Measurements from ENCODE around the gene PSMB8.

The PSMB8 gene

GRCh38 chr6:32857156-32857891, 13.5 kb upstream of the PSMB8 start:
- DNase-seq (ENCODE audit: extremely low read depth in 1 of 2, low read depth in 1 of 2), result no peak

DNA sequence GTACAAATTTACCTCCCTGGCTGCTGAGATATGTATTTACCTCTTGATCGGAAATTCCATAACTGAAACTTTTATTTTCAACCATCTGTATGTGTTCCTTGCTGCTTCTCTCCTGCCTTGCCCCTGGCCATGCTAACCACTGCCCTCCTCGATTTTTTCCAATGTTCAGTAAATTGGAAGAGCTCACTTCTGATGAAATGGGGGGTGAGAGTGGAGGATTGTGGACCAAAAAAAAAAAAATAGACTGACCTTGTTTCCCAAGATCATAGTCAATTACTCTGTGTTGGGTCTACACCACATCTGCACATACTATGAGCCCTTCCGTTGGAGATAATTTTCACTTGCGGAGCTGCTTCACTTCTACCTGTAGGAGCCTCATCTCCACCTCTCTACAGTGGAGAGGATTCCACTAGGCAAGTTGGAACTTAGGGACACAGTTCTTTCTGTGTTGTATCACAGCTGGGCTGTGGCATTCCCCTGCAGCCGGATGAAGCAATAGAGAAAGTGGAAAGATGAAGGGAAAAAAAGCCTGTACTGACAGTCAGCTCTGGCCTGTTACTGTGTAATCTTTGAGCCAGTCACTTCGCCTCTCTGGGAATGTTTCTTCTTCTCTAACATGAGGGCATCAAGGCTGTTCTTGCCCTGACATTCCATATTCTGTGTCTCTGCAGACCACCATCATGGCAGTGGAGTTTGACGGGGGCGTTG, 11.8 kb upstream of the PSMB8 start:
- no peak for DNase-seq (ENCODE audit: extremely low read depth in 1 of 2, low read depth in 1 of 2)

GRCh38 chr6:32854376-32855178, 10.7 kb upstream of the PSMB8 start:
- peak in 1 of 2 donors; percentile 47 for DNase-seq (ENCODE audit: extremely low read depth in 1 of 2, low read depth in 1 of 2)

DNA sequence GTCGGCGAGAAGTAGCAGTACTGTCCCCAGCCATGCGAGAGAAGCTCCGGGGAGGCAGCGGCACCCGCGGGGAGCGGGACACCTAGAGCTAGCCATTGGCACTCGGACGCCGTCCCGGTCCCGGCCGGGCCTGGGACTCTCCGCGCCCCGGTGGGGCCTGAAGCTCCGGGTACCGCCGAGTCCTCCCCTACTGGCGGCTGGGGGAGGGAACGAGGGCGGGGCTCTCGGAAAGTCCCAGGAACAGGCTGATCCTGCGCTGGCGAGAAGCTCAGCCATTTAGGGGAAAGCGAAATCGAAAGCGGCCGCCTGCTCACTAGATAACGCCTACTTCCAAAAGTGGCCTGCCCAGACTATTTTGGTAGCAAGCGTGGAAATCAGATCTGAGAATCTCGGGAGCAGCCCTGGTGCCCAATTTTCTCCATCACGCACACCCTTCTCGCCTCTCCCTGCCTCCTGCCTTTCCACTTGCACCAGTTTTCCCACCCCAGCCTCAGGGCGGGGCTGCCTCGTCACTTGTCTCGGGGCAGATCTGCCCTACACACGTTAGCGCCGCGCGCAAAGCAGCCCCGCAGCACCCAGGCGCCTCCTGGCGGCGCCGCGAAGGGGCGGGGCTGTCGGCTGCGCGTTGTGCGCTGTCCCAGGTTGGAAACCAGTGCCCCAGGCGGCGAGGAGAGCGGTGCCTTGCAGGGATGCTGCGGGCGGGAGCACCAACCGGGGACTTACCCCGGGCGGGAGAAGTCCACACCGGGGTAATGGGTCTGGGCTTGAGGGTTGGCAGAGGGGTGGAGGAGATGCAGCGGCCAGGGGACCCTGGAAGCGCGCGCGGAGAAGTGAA, 9.9 kb upstream of the PSMB8 start, which contains the start of the genes PSMB9 and TAP1:
Gene PSMB9, plus strand, starts transcription at position 652 of the 835 bp plus-strand sequence. Its CDS starts 38 bp downstream, at position 690.
Gene TAP1, minus strand, starts transcription at position 164 of the 835 bp plus-strand sequence. Its CDS starts 68 bp downstream, at position 96.
- peak; percentile 84 to 95 for DNase-seq (ENCODE audit: extremely low read depth in 1 of 2, low read depth in 1 of 2)

GRCh38 chr6:32852844-32853540, 9.1 kb upstream of the PSMB8 start:
- no peak for DNase-seq (ENCODE audit: extremely low read depth in 1 of 2, low read depth in 1 of 2)

DNA sequence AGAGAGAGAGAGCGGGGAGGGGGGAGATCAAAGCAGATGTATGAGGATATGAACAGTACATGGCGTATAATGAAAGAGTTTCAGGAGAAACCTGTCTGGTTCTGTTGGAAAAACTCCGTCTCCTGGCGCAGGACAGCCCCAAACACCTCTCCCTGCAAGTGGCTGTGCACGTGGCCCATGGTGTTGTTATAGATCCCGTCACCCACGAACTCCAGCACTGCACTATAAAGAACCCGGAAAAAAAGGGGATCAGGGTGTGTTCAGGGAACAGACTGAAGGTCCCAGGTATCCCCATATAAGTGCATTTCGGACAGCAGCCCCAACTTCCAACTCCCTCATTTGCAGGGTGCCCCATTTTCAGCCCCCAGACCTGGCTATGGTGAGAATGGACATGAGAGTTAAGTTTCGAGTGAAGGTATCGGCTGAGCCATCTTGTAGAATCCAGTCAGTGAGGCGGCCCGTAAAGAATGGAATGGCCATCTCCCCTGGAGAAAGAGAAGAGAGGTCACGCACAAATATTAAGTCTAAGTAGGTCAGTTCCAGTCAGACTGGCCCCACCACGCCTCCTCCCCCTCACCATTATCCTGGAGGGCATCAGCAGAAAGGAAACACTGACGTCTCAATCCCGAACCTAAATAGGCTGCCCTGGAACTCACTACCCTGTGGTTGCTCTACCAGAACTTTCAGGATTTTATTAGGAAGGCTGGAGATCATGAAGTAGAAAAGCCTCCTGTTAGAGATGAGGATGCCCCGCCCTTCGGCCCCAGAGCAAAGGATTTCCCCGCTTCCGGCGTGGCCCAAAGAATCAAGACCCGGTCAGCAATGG, 8.4 kb upstream of the PSMB8 start:
- DNase-seq (ENCODE audit: extremely low read depth in 1 of 2, low read depth in 1 of 2), result no peak

DNA sequence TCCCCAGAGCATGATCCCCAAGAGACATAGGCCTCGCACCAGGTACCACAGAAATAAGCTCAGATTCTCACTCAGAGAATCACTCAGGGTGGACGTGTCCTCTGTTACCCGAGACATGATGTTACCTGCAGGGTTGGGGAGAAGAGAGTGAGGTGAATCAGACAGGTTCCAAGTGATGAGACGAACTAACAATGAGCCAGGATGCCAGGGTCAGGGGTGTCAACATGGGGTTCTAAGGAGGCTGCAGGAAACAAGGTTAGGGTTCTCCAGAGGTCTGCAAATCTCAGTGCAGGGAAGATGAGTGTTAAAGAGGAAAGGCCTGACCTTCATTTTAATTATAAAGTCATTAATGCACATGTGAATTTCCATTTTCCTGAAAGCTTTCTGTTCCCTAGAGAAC, 7.2 kb upstream of the PSMB8 start:
- DNase-seq (ENCODE audit: extremely low read depth in 1 of 2, low read depth in 1 of 2), result no peak

GRCh38 chr6:32849126-32849525, 5.3 kb upstream of the PSMB8 start:
- no peak for DNase-seq (ENCODE audit: extremely low read depth in 1 of 2, low read depth in 1 of 2)

- no peak for DNase-seq (ENCODE audit: extremely low read depth in 1 of 2, low read depth in 1 of 2)
These were observed 3.9 kb upstream of the PSMB8 start for GRCh38 chr6:32847795-32848194.

DNA sequence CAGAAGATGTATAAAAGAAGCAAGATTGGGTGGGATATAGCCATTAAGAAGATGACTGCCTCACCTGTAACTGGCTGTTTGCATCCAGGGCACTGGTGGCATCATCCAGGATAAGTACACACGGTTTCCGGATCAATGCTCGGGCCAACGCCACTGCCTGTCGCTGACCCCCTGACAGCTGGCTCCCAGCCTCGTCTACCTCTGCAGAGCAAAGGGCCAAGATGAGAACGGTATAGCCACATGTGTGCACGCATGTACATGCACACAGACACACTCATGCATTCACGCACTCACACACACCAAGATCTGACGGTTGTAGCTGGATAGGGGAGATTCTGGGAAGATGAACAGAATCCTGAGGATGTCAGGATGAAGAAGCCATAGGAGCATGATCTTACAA, 3.2 kb upstream of the PSMB8 start:
- no peak for DNase-seq (ENCODE audit: extremely low read depth in 1 of 2, low read depth in 1 of 2)

- DNase-seq (ENCODE audit: extremely low read depth in 1 of 2, low read depth in 1 of 2), result peak in 1 of 2 donors; percentile 47
These were observed 1.6 kb upstream of the PSMB8 start for GRCh38 chr6:32845384-32845884.

GRCh38 chr6:32844839-32845383, 1.1 kb upstream of the PSMB8 start:
- DNase-seq (ENCODE audit: extremely low read depth in 1 of 2, low read depth in 1 of 2), result no peak

DNA sequence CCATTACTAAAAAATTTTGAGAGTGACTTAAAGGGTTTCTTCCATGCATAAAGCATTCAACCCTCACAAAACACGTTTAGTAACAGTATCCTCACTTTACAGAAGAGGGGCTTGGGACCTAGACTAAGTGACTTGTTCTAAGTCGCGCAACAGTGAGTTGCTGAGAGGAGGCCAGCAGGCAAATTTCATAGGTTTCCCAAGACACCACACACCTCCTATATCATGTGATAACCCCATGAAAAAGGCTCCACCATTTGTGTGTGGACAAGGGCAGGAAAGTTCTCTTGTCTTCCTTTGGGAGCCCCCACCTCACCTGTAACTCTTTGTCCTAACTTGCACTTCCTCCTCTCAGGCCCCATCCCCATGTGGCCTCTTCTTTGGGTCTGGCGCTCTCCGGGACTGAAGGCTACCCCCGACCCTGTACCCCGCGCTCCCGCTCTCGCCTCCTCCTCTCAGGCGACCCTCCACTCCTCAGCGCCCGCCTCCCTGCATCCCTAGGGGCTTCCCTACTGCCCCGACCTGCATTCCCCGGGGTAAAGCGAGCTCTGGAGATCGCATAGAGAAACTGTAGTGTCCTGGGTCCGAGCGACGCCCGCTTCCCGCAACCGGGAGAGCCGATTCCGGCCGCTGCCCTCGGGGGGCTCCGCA, 392 bp downstream of the PSMB8 start:
- no peak for DNase-seq (ENCODE audit: extremely low read depth in 1 of 2, low read depth in 1 of 2)

DNA sequence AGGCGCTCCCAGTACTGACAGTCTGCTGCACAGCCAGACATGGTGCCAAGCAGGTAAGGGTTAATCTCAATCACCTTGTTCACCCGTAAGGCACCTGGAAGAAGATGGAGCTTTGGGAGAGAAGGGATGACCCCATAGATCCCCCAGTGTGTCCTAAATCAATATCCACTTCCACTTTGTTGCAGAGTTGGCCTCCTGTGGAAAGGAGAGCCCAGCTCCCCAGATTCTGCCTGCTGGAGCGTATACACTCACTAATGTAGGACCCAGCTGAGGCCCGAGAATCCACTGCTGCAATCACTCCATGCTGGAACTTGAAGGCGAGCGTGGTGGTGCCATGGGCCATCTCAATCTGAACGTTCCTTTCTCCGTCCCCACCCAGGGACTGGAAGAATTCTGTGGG, 1.2 kb downstream of the PSMB8 start:
- DNase-seq (ENCODE audit: extremely low read depth in 1 of 2, low read depth in 1 of 2), result no peak

DNA sequence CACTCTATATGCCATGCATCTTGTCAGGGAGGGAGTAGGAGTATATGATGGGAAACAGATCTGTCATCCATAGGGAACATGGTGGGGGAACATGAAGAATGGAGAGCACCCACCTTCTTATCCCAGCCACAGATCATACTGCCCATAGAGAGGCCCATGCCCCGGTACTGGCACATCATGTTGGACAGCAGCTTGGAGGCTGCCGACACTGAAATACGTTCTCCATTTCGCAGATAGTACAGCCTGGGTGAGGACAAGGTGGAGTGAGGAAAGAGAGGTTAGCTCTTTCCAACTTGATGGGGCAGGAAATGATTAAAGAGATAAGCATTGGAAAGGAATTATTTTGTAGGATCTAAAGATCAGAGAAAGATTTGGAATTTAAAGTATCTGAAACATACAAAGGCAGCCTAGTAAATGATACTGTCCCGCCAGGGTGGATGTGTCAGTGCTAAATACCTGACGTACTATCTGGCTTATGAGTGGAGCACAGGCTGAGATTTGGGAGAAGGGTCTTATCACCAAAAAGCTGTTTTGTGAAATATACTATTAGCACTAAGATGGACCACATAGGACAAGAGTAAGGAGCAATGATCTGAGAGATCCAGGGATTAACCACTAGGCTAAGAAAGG, 1.7 kb downstream of the PSMB8 start:
- no peak for DNase-seq (ENCODE audit: extremely low read depth in 1 of 2, low read depth in 1 of 2)

GRCh38 chr6:32840604-32841246, 3.1 kb downstream of the PSMB8 start:
- peak in 1 of 2 donors; percentile 50 for DNase-seq (ENCODE audit: extremely low read depth in 1 of 2, low read depth in 1 of 2)

DNA sequence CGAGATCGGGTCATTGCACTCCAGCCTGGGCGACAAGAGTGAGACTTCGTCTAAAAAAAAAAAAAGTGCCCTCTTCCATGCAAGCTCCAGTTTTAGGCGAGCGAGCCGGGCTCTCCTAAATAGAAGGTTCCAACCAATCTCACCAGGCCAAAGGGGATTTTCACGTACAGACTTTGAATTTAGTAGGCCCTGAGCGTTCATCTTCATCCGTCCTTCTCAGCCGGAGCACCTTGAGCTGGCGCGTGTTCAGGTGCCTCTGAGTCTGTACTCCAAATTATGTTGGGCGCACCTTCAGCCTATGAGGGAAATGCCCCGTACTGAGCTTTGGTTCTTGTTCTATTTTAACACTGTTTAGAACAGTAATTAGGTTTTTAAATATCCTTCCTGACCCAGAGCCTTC, 4.5 kb downstream of the PSMB8 start:
- DNase-seq (ENCODE audit: extremely low read depth in 1 of 2, low read depth in 1 of 2), result no peak
